Nephron progenitor cell (in vitro differentiated cells): ENCODE results near the gene CDC42EP4.

Source experiments
- DNase-seq: peaks from one replicate; pipeline ENCODE4 v3.0.0; 2021
- H3K27ac Mint-ChIP-seq: 2 replicates; pipeline ENCODE4 v1.8.0; 2021; ENCODE audit warnings: mild to moderate bottlenecking, moderate library complexity, mixed read lengths
- H3K27me3 Mint-ChIP-seq: 2 replicates; pipeline ENCODE4 v1.8.0; 2021; ENCODE audit warnings: mild to moderate bottlenecking, low read depth, mixed read lengths; ENCODE audit not compliant: poor library complexity
- H3K36me3 Mint-ChIP-seq: 2 replicates; pipeline ENCODE4 v1.8.0; 2021; ENCODE audit warnings: low read depth, mixed read lengths
- H3K4me1 Mint-ChIP-seq: 2 replicates; pipeline ENCODE4 v1.8.0; 2021; ENCODE audit warnings: mixed read lengths
- H3K4me3 Mint-ChIP-seq: 2 replicates; pipeline ENCODE4 v1.8.0; 2021; ENCODE audit warnings: mild to moderate bottlenecking, moderate library complexity, mixed read lengths
- H3K9me3 Mint-ChIP-seq: 2 replicates; pipeline ENCODE4 v1.8.0; 2021; ENCODE audit warnings: mild to moderate bottlenecking, moderate library complexity, mixed read lengths
- TF ChIP-seq, protein P1 (sequence below): fragments of 200-600 bp; sonication (generic); IDR thresholded peaks from 2 replicates; pipeline ENCODE4 v1.5.0; 2021; ENCODE audit warnings: antibody characterized with exemption

Gene CDC42EP4

DNA sequence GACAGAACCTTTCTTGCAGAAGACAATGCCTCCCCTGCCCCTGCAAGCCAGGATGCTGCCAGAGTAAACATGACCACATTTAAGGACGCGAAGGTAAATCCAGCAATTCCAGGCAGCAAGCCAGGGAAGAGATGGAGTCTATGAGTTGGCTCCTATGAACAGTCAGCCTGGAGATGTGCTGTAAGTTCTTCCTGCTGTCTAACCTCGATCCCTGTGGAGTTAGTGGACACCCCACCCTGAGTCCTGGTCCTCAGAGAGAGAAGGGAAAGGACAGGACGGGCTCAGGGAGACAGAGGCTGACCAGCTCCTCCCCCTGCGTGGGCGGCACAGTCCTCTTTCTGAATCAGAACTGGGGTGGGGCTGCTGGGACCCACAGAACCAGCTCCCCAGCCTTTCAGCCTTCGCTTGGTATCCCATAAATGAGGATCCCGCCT, 24.9 kb downstream of the CDC42EP4 start:
- Mint-ChIP-seq H3K4me1 (peaks cover 92% of the 10 kb centered on the region), H3K36me3 (peaks cover 19% of the 10 kb centered on the region), H3K4me3 (no peak overlapping the region), H3K27me3 (peaks cover 3% of the 10 kb centered on the region), H3K9me3 (no peaks in the 10 kb centered on the region), H3K27ac (peak overlapping the region; percentile 59)
- TF ChIP-seq, protein P1, sequence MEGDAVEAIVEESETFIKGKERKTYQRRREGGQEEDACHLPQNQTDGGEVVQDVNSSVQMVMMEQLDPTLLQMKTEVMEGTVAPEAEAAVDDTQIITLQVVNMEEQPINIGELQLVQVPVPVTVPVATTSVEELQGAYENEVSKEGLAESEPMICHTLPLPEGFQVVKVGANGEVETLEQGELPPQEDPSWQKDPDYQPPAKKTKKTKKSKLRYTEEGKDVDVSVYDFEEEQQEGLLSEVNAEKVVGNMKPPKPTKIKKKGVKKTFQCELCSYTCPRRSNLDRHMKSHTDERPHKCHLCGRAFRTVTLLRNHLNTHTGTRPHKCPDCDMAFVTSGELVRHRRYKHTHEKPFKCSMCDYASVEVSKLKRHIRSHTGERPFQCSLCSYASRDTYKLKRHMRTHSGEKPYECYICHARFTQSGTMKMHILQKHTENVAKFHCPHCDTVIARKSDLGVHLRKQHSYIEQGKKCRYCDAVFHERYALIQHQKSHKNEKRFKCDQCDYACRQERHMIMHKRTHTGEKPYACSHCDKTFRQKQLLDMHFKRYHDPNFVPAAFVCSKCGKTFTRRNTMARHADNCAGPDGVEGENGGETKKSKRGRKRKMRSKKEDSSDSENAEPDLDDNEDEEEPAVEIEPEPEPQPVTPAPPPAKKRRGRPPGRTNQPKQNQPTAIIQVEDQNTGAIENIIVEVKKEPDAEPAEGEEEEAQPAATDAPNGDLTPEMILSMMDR = no peak
- DNase-seq = no peak

DNA sequence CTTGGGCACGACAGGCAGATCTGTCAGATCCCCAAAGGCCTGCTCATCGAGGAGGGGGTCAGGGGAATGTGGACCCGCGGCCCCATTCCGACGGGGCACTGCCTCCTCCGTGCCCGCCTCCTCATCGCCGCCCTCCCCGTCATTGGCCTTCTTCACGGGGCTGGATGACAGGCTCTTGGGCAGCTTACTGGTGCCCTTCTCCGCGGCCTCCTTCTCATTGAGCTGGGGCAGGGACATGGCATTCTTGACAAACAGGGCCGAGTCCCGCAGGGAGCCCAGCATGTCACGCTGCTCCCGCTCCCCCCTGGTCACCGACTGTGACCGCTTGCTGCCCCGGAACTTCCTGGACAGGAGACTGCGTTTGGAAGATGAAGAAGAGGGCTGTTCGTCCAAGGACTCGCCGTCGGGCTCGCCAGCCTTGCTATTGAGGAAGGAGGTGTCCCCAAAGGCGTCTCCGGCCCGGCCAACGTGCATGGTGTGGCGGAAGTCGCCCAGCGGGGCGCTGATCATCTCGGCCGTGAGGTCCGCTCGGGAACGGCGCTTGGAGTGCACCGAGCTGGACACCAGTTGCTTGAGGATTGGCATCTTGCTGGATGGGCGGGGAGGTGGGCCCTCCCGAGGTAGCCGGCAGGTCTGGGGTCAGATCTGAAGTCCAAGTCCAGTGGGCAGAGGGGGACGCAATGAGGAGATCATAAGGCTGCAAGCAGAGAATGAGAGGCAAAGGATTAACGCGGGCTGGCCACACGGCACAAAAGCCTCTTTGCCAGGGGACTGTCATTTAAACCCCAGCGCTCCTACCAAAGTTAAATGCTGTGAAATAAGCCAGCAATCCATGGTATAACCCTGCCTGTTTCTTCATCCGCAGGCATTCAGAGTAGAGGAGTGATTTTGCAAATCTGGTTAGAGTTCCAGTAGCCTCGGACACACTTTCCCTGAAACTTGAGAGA, 25.6 kb downstream of the CDC42EP4 start:
- Mint-ChIP-seq H3K27me3 (peaks cover 3% of the 10 kb centered on the region), H3K4me3 (no peak overlapping the region), H3K9me3 (no peaks in the 10 kb centered on the region), H3K27ac (peak overlapping the region; percentile 31), H3K4me1 (peaks cover 90% of the 10 kb centered on the region), H3K36me3 (peaks cover 22% of the 10 kb centered on the region)
- DNase-seq = no peak
- TF ChIP-seq, protein P1 = no peak

DNA sequence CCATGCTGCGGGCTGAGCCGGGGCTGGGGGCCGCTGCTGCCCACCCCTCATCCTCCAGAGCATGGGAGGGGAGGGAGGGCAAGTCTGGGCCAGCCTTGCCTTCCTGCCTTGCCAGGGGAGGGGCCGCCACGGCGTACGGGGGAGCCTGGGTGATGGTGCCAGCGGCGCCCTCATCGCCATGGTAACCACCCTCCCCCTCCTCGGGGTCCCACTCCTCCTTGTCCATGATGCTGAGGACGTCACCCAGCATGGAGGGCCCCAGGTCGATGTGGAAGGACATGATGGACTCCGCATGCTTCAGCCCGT, 26.2 kb downstream of the CDC42EP4 start:
- TF ChIP-seq, protein P1 = no peak
- no peaks in the 10 kb centered on the region for H3K9me3 Mint-ChIP-seq
- H3K36me3 Mint-ChIP-seq = peaks cover 22% of the 10 kb centered on the region
- no peak for DNase-seq
- no peak overlapping the region for H3K27ac Mint-ChIP-seq
- H3K4me1 Mint-ChIP-seq = peaks cover 83% of the 10 kb centered on the region
- H3K27me3 Mint-ChIP-seq = peaks cover 3% of the 10 kb centered on the region
- H3K4me3 Mint-ChIP-seq = no peak overlapping the region

DNA sequence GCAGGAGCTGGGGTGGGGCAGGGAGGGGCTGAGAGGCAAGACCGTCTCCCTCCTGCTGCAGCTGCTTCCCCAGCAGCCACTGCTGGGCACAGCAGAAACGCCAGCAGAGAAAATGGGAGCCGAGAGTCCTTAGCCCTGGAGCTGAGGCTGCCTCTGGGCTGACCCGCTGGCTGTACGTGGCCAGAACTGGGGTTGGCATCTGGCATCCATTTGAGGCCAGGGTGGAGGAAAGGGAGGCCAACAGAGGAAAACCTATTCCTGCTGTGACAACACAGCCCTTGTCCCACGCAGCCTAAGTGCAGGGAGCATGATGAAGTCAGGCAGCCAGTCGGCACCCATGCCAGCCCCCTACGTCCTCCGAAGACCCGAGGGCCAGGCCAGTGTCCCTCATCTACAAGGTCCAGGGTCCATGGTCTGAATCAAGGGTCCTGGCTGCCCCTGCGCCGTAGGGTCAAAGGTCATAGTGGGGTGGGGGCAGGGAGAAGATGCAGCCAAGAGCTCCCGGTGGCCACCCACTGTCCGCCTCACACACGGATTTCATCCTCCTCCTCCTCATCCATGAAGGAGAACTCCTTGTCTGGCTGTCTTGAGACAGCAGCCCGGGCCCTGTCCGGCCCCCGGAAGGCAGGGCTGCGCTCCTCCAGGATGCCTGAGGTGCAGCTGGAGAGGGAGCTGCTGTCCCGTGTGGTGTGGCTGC, 26.7 kb downstream of the CDC42EP4 start:
- TF ChIP-seq, protein P1 = no peak
- H3K4me3 Mint-ChIP-seq = no peak overlapping the region
- peaks cover 3% of the 10 kb centered on the region for H3K27me3 Mint-ChIP-seq

DNA sequence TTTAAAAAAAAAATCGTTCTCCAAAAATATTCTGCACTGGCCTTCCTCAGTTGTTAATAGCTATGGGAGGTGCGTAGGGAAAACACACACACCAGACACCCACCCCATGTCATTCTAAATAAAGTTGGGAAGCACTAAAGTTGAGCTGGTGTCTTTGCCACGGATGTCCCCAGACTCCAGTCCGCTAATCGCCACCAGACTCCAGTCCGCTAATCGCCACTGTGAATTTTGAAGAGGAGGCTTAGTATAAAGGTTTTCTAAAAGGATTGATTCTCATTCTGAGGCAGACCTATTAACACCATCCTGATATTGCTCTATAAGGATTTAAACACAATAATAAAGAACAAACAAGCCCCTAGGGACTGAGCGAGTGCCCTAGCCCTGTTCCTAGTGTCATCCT, 27.4 kb downstream of the CDC42EP4 start:
- Mint-ChIP-seq H3K9me3 (no peaks in the 10 kb centered on the region), H3K36me3 (peaks cover 22% of the 10 kb centered on the region), H3K4me3 (peak overlapping the region; percentile 60), H3K4me1 (peaks cover 71% of the 10 kb centered on the region), H3K27ac (peak overlapping the region; percentile 92), H3K27me3 (peaks cover 3% of the 10 kb centered on the region)
- DNase-seq = no peak
- TF ChIP-seq, protein P1 = no peak

More for the DNA sequence above, 26.7 kb downstream of the CDC42EP4 start:
- Mint-ChIP-seq H3K27ac (no peak overlapping the region), H3K4me1 (peaks cover 78% of the 10 kb centered on the region), H3K36me3 (peaks cover 22% of the 10 kb centered on the region), H3K9me3 (no peaks in the 10 kb centered on the region)
- no peak for DNase-seq
